Panc1 (cell line): ENCODE results near the gene AOC2.

Experiments
- POLR2AphosphoS5 ChIP-seq: IDR thresholded peaks from 2 replicates; pipeline ENCODE4 v1.6.1; 2012; ENCODE audit warnings: mild to moderate bottlenecking, low read depth, low read length, moderate library complexity
- TCF7L2 ChIP-seq: IDR thresholded peaks from 2 replicates; pipeline ENCODE4 v1.6.1; 2011; ENCODE audit warnings: mild to moderate bottlenecking, low read depth, low read length, inconsistent platforms
- TF ChIP-seq, protein P1 (sequence below): fragments of 450-650 bp; IDR thresholded peaks from 2 replicates; pipeline ENCODE4 v1.5.1; 2017; ENCODE audit warnings: mild to moderate bottlenecking
- TF ChIP-seq, protein P2 (sequence below), 2 experiments: IDR thresholded peaks; 2 replicates each; pipeline ENCODE4 v1.6.1; 2011 to 2012; ENCODE audit warnings: low read depth in 2 of 2, control low read depth in 1 of 2, low read length in 1 of 2, mild to moderate bottlenecking in 1 of 2, moderate library complexity in 1 of 2; ENCODE audit not compliant: insufficient read depth in 1 of 2

- TF ChIP-seq, protein P1, sequence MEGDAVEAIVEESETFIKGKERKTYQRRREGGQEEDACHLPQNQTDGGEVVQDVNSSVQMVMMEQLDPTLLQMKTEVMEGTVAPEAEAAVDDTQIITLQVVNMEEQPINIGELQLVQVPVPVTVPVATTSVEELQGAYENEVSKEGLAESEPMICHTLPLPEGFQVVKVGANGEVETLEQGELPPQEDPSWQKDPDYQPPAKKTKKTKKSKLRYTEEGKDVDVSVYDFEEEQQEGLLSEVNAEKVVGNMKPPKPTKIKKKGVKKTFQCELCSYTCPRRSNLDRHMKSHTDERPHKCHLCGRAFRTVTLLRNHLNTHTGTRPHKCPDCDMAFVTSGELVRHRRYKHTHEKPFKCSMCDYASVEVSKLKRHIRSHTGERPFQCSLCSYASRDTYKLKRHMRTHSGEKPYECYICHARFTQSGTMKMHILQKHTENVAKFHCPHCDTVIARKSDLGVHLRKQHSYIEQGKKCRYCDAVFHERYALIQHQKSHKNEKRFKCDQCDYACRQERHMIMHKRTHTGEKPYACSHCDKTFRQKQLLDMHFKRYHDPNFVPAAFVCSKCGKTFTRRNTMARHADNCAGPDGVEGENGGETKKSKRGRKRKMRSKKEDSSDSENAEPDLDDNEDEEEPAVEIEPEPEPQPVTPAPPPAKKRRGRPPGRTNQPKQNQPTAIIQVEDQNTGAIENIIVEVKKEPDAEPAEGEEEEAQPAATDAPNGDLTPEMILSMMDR: no peak
- TF ChIP-seq POLR2AphosphoS5 (no peak), TCF7L2 (no peak)
- TF ChIP-seq, protein P2, sequence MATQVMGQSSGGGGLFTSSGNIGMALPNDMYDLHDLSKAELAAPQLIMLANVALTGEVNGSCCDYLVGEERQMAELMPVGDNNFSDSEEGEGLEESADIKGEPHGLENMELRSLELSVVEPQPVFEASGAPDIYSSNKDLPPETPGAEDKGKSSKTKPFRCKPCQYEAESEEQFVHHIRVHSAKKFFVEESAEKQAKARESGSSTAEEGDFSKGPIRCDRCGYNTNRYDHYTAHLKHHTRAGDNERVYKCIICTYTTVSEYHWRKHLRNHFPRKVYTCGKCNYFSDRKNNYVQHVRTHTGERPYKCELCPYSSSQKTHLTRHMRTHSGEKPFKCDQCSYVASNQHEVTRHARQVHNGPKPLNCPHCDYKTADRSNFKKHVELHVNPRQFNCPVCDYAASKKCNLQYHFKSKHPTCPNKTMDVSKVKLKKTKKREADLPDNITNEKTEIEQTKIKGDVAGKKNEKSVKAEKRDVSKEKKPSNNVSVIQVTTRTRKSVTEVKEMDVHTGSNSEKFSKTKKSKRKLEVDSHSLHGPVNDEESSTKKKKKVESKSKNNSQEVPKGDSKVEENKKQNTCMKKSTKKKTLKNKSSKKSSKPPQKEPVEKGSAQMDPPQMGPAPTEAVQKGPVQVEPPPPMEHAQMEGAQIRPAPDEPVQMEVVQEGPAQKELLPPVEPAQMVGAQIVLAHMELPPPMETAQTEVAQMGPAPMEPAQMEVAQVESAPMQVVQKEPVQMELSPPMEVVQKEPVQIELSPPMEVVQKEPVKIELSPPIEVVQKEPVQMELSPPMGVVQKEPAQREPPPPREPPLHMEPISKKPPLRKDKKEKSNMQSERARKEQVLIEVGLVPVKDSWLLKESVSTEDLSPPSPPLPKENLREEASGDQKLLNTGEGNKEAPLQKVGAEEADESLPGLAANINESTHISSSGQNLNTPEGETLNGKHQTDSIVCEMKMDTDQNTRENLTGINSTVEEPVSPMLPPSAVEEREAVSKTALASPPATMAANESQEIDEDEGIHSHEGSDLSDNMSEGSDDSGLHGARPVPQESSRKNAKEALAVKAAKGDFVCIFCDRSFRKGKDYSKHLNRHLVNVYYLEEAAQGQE (IDR thresholded peaks at IDR 0.05; ENCODE audit: insufficient read depth in 1 of 2, low read depth in 2 of 2, low read length in 1 of 2): no peak
These were observed 35.1 kb upstream of the AOC2 start for GRCh38 chr17:42809250-42809649.
